AG04449 (cell line): ENCODE measurements around the gene MYOM3.
"Not testable (repeated sequence)": the region's sequence is repeated elsewhere in the genome, so short reads cannot be mapped to it uniquely, and the experiment has no call there.

Source experiments
- CTCF ChIA-PET: fragments of 350-600 bp; formaldehyde crosslinking; extraction: SDS; loops from one replicate; lab custom pipeline; 2021; ENCODE audit warnings: antibody characterized with exemption; lab: Yijun Ruan, JAX
- POLR2A ChIA-PET: fragments of 400-600, 350-600 bp; formaldehyde crosslinking; extraction: SDS; loops from one replicate; lab custom pipeline; 2020; ENCODE audit warnings: antibody characterized with exemption, inconsistent platforms; lab: Yijun Ruan, JAX
- DNase-seq: peaks from one replicate; pipeline ENCODE4 v3.0.0-alpha.2; 2010; ENCODE audit warnings: low read depth, low spot score
- H3K4me3 ChIP-seq: 2 replicates; pipeline ENCODE4 v1.5.1; 2011; ENCODE audit warnings: low read depth, mild to moderate bottlenecking, control low read depth, low read length
- TF ChIP-seq, protein P1 (sequence below): IDR thresholded peaks from one replicate; pipeline ENCODE4 v1.5.1; 2011; ENCODE audit warnings: mild to moderate bottlenecking, moderate library complexity, low read length, control low read depth, inconsistent platforms; ENCODE audit not compliant: insufficient read depth; ENCODE audit errors: missing control alignments

Gene MYOM3

DNA sequence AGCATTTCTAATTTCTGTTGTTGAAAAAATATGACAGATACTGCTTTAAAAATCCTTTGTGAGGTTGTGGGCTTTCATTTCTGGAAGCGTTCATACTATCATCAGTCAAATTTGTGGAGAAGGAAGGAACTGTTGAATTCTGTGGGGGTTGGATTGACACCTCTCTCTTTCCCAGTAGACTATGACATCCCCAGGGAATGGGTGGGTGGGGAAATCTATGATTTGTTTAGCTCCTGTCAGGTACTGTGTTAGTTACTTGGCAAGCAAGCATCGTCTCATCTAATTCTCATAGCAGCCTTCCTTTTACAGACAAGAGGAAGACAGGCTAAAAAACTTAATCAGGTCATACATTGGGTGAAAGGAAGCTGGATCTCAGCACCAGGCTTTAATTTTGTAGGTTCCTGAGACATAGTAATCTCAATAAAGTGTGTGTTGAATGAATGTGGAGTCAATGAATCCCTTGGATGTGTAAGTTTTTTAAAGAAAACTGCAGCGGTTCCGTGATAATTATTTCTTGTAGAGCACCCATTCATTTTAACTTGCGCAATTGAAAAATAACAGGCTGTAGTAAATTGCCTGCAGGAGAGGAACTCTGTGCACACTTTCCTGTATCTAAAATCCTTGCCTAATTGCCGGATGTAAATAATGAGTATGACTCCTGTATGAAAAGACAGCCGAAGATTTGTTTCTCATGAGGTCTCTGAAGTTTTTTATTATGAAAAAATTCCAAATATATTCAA is 60.6 kb downstream of the MYOM3 start:
- CTCF ChIA-PET = interaction anchor here (0.8 to 1.8 kb wide), 2 partner anchors 10 to 19 kb away, joined by 3 to 8 read pairs; no protein-coding TSS in a partner anchor

GRCh38 chr1:24049733-24050132 is 62.2 kb downstream of the MYOM3 start:
- no peak overlapping the region for H3K4me3 ChIP-seq
- ChIA-PET CTCF (interaction anchor here (1.2 kb wide), 1 partner anchor 21 kb away, joined by 7 read pairs; no protein-coding TSS in a partner anchor), POLR2A (no interaction called here)
- DNase-seq = no peak
- TF ChIP-seq, protein P1, sequence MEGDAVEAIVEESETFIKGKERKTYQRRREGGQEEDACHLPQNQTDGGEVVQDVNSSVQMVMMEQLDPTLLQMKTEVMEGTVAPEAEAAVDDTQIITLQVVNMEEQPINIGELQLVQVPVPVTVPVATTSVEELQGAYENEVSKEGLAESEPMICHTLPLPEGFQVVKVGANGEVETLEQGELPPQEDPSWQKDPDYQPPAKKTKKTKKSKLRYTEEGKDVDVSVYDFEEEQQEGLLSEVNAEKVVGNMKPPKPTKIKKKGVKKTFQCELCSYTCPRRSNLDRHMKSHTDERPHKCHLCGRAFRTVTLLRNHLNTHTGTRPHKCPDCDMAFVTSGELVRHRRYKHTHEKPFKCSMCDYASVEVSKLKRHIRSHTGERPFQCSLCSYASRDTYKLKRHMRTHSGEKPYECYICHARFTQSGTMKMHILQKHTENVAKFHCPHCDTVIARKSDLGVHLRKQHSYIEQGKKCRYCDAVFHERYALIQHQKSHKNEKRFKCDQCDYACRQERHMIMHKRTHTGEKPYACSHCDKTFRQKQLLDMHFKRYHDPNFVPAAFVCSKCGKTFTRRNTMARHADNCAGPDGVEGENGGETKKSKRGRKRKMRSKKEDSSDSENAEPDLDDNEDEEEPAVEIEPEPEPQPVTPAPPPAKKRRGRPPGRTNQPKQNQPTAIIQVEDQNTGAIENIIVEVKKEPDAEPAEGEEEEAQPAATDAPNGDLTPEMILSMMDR = no peak

More for the DNA sequence above, 60.6 kb downstream of the MYOM3 start:
- POLR2A ChIA-PET = no interaction called here
- no peak for DNase-seq
- H3K4me3 ChIP-seq = no peak overlapping the region
- TF ChIP-seq, protein P1 = no peak

DNA sequence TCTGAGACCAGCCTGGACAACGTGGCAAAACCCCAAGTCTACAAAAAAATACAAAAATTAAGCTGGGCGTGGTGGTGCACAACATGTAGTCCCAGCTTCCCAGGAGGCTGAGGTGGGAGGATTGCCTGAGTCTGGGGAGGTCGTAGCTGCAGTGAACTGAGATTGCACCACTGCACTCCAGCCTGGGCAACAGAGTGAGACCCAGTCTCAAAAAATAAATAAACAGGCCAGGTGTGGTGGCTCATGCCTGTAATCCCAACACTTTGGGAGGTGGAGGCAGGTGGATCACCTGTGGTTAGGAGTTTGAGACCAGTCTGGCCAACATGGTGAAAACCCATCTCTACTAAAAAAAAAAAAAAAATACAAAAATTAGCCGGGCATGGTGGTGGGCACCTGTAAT is 63.0 kb downstream of the MYOM3 start:
- POLR2A ChIA-PET, H3K4me3 ChIP-seq, DNase-seq: not testable (repeated sequence)
- CTCF ChIA-PET = interaction anchor here (1.2 kb wide), 1 partner anchor 22 kb away, joined by 7 read pairs; no protein-coding TSS in a partner anchor

DNA sequence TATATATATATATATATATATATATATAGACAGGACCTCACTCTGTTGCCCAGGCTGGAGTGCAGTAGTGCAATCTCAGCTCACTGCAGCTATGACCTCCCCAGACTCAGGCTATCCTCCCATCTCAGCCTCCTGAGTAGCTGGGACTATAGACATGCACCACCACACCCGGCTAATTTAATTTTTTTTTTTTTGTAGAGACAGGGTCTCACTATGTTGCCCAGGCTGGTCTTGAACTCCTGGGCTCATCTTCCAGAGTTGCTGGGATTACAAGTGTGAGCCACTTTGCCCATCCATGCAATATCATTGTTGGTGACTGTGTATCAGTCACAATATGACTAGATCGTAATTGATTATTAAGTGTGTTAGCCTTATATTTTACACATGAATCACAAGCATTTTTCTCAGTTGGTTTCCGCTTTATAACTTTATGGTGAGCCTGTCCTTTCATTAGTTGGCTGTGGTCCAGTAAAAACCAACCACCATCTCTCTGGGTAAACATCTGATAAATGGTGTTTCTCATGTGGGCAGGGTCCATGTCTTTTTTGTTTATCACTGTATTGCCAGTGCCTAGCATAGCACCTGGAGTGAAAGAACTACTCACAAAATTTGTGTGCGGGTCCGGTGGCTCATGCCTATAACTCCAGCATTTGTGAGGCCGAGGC is 63.6 kb downstream of the MYOM3 start:
- TF ChIP-seq, protein P1 = no peak
- CTCF ChIA-PET = interaction anchor here (3.8 kb wide), 1 partner anchor 21 kb away, joined by 20 read pairs; no protein-coding TSS in a partner anchor
- no peak overlapping the region for H3K4me3 ChIP-seq
- POLR2A ChIA-PET = no interaction called here
- no peak for DNase-seq

DNA sequence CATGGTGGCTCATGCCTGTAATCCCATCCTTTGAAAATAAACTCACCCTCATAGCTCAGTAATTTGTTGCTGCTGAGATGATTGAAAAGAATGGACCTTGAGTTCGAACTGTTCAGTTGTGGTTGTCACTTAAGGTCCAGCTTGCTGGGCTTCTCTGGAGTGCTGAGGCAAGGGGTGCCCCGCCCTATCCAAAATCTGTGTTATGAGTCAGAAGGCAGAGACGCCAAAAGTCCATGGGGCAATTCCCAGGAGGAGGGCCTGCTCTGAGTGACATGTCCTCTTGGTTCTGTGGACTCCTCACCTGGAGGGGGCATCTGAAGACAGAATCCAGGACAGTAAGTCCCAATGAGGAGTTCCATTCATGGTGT is 64.8 kb downstream of the MYOM3 start:
- CTCF ChIA-PET = interaction anchor here (1.4 to 3.8 kb wide), 3 partner anchors 19 to 28 kb away, joined by 3 to 20 read pairs (median 9); no protein-coding TSS in a partner anchor
- DNase-seq = no peak
- POLR2A ChIA-PET = interaction anchor here (1.0 kb wide), 1 partner anchor 92 kb away, joined by 3 read pairs; no protein-coding TSS in a partner anchor
- no peak overlapping the region for H3K4me3 ChIP-seq
- TF ChIP-seq, protein P1 = no peak

DNA sequence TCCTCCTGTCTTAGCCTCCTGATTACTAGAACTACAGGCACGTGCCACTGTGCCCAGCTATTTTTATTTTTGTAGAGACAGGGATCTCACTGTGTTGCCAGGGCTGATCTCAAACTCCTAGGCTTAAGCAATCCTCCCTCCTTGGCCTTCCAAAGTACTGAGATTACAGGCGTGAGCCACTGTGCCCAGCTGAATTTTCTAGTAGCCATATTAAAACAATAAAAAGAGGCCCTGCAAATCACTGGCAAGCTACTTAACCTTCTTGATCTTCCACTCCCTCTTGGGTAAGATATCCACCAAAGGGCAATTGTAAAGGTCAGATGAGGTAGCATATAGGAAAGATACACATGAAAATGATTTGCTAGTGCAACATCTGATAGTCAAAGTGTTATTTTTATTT is 66.2 kb downstream of the MYOM3 start:
- CTCF ChIA-PET = interaction anchor here (0.7 to 3.8 kb wide), 3 partner anchors 18 to 89 kb away, joined by 4 to 20 read pairs (median 9); no protein-coding TSS in a partner anchor
- no peak overlapping the region for H3K4me3 ChIP-seq
- DNase-seq = no peak
- POLR2A ChIA-PET = interaction anchor here (0.8 to 1.5 kb wide), 3 partner anchors 16 to 23 kb away, joined by 3 read pairs; no protein-coding TSS in a partner anchor
- TF ChIP-seq, protein P1 = no peak

DNA sequence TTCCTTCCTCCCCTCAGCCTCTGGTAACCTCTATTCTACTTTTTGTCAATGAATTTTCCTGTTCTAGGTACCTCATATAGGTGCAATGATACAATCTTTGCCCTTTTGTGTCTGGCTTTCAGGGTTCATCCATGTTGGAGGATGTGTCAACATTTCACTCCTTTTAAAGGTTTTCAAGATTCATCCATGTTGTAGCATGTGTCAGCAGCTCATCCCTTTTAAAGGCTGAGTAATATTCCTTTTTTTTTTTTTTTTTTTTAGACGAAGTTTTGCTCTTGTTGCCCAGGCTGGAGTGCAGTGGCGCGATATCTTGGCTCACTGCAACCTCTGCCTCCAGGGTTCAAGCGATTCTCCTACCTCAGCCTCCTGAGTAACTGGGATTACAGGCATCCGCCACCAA is 67.3 kb downstream of the MYOM3 start:
- POLR2A ChIA-PET, DNase-seq, H3K4me3 ChIP-seq: not testable (repeated sequence)
- CTCF ChIA-PET = interaction anchor here (3.8 kb wide), 1 partner anchor 17 kb away, joined by 20 read pairs; no protein-coding TSS in a partner anchor
